ENCODE data around the gene ATP9B. TPM values are rescaled to one million over a fixed set of nuclear protein-coding genes. Genes with fewer than 3 reads are reported as not detected.

Gene ATP9B
- total RNA-seq, 1 donor from 2014 or later: 45.3 TPM

- peaks cover 4% of the 10 kb centered on the region for H3K36me3 Mint-ChIP-seq (ENCODE audit: insufficient read depth)
- TF ChIP-seq CTCF (IDR thresholded peaks at IDR 0.05; ENCODE audit: unreplicated experiment): no peak
- no peak overlapping the region for H3K4me3 Mint-ChIP-seq (ENCODE audit: low read depth)
- no peak for DNase-seq (ENCODE audit: low spot score, unreplicated experiment)
- H3K27ac Mint-ChIP-seq: no peak overlapping the region
- H3K27me3 Mint-ChIP-seq: peaks cover 5% of the 10 kb centered on the region
- peaks cover 2% of the 10 kb centered on the region for H3K4me1 Mint-ChIP-seq (ENCODE audit: low read depth)
- H3K9me3 Mint-ChIP-seq (ENCODE audit: low read depth): no peaks in the 10 kb centered on the region
Observed at GRCh38 chr18:79411614-79412526, 342.7 kb downstream of the ATP9B start.

- no peaks in the 10 kb centered on the region for H3K4me1 Mint-ChIP-seq (ENCODE audit: low read depth)
- H3K4me3 Mint-ChIP-seq (ENCODE audit: low read depth): no peak overlapping the region
- no peak overlapping the region for H3K27ac Mint-ChIP-seq
- no peak for DNase-seq (ENCODE audit: low spot score, unreplicated experiment)
- peaks cover 3% of the 10 kb centered on the region for H3K36me3 Mint-ChIP-seq (ENCODE audit: insufficient read depth)
- no peak for TF ChIP-seq CTCF (IDR thresholded peaks at IDR 0.05; ENCODE audit: unreplicated experiment)
- H3K27me3 Mint-ChIP-seq: peaks cover 5% of the 10 kb centered on the region
- no peaks in the 10 kb centered on the region for H3K9me3 Mint-ChIP-seq (ENCODE audit: low read depth)
Observed at GRCh38 chr18:79413025-79413424, 343.8 kb downstream of the ATP9B start.

GRCh38 chr18:79413426-79413825 lies 344.2 kb downstream of the ATP9B start:
- Mint-ChIP-seq H3K4me3 (ENCODE audit: low read depth) (no peak overlapping the region), H3K27me3 (peaks cover 5% of the 10 kb centered on the region), H3K9me3 (ENCODE audit: low read depth) (no peaks in the 10 kb centered on the region), H3K4me1 (ENCODE audit: low read depth) (no peaks in the 10 kb centered on the region), H3K36me3 (ENCODE audit: insufficient read depth) (peaks cover 3% of the 10 kb centered on the region), H3K27ac (no peak overlapping the region)
- no peak for DNase-seq (ENCODE audit: low spot score, unreplicated experiment)
- TF ChIP-seq CTCF (IDR thresholded peaks at IDR 0.05; ENCODE audit: unreplicated experiment): no peak

GRCh38 chr18:79413901-79414300 lies 344.7 kb downstream of the ATP9B start:
- Mint-ChIP-seq H3K9me3 (ENCODE audit: low read depth) (no peaks in the 10 kb centered on the region), H3K36me3 (ENCODE audit: insufficient read depth) (peaks cover 3% of the 10 kb centered on the region), H3K27me3 (peaks cover 5% of the 10 kb centered on the region), H3K4me1 (ENCODE audit: low read depth) (no peaks in the 10 kb centered on the region), H3K4me3 (ENCODE audit: low read depth) (no peak overlapping the region), H3K27ac (no peak overlapping the region)
- TF ChIP-seq CTCF (IDR thresholded peaks at IDR 0.05; ENCODE audit: unreplicated experiment): no peak
- DNase-seq (ENCODE audit: low spot score, unreplicated experiment): no peak

GRCh38 chr18:79416022-79416676 lies 347.0 kb downstream of the ATP9B start:
- no peak for TF ChIP-seq CTCF (IDR thresholded peaks at IDR 0.05; ENCODE audit: unreplicated experiment)
- Mint-ChIP-seq H3K4me3 (ENCODE audit: low read depth) (no peak overlapping the region), H3K36me3 (ENCODE audit: insufficient read depth) (peaks cover 3% of the 10 kb centered on the region), H3K27me3 (peaks cover 8% of the 10 kb centered on the region), H3K9me3 (ENCODE audit: low read depth) (no peaks in the 10 kb centered on the region), H3K27ac (no peak overlapping the region), H3K4me1 (ENCODE audit: low read depth) (no peaks in the 10 kb centered on the region)
- no peak for DNase-seq (ENCODE audit: low spot score, unreplicated experiment)

Measured in progenitor cell of endocrine pancreas (in vitro differentiated cells).